Peyer's patch (tissue), 4 donors: ENCODE measurements around the gene C1GALT1C1L. TPM values are rescaled to one million over a fixed set of nuclear protein-coding genes. Genes with fewer than 3 reads are reported as not detected.
"Not testable (repeated sequence)": the region's sequence is repeated elsewhere in the genome, so short reads cannot be mapped to it uniquely, and the experiment has no call there.

ENCODE experiments used
- DNase-seq, 3 donors: peaks; one replicate each; pipeline ENCODE4 v3.0.0-alpha.2; 2017 to 2019
- H3K27ac ChIP-seq, 4 donors: fragments of 200-600 bp; sonication (generic); one replicate each; pipeline ENCODE4 v1.5.1; 2016 to 2019
- H3K27me3 ChIP-seq, 2 donors: fragments of 200-600 bp; sonication (generic); one replicate each; pipeline ENCODE4 v1.5.1; 2019
- H3K36me3 ChIP-seq, 3 donors: fragments of 200-600 bp; sonication (generic); one replicate each; pipeline ENCODE4 v1.5.1; 2016 to 2019
- H3K4me1 ChIP-seq, 4 donors: fragments of 200-600 bp; sonication (generic); one replicate each; pipeline ENCODE4 v1.5.1; 2016 to 2019
- H3K4me3 ChIP-seq, 4 donors: fragments of 200-600 bp; sonication (generic); 1 replicate in 3 of 4; 2 replicates in 1 of 4; pipeline ENCODE4 v1.5.1; 2016 to 2019; ENCODE audit warnings: mild to moderate bottlenecking in 1 of 4
- H3K9me3 ChIP-seq, 4 donors: fragments of 200-600 bp; sonication (generic); one replicate each; pipeline ENCODE4 v1.5.1; 2016 to 2019; ENCODE audit warnings: mild to moderate bottlenecking in 1 of 4
- POLR2A ChIP-seq, 2 donors: fragments of 450-650 bp; IDR thresholded peaks; one replicate each; pipeline ENCODE4 v1.5.1; 2017; ENCODE audit warnings: antibody characterized with exemption in 2 of 2, mild to moderate bottlenecking in 2 of 2, moderate library complexity in 2 of 2
- total RNA-seq, 4 donors: library from RNA; depleted of rRNA; stranded (reverse); fragments of >200 nt; gene quantifications; one replicate each; pipeline ENCODE4 v1.1.0, GENCODE V29; 2016
- TF ChIP-seq, protein P1 (sequence below), 6 experiments: fragments of 450-650 bp in 4 of 6; fragments of 200-600 bp in 2 of 6; sonication (generic) in 1 of 6; IDR thresholded peaks; one replicate each; pipeline ENCODE4 v1.5.1; 2017 to 2019; ENCODE audit warnings: antibody characterized with exemption in 6 of 6, mild to moderate bottlenecking in 3 of 6, moderate library complexity in 1 of 6

Gene C1GALT1C1L
- total RNA-seq, 4 donors from 2014 or later: not detected

DNA sequence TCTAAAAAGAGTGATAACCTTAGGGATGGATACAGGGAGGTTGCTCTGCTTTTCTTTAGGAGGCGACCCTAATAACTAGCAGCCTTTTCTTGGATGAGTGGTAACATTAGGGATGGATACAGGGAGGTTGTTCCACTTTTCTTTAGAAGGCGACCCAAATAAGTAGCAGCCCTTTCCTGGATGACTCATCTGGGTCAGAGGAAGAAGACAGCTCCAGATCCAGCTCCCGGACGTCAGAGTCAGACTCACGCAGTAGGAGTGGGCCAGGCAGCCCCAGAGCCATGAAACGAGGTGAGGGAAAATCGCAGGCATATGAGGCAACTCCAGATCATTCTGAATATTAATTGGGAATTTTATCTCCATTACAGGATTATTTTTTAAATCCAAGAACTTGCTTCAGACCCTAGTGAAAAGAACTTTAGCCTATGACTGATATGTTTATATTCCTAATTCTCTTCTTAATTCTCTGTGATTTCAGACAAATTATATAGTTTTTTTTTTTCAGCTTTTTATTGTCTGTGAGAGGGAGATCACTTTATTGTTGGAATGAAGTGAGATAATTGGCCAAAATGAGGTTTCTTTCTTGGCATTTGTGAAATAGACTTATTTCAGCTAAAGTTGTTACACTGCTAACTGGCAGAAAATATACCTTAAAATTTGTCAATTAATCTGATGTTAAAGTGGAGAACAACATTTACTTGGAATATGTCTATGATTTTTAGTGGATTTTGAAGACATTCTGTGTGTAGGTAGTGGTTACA is 31.2 kb upstream of the C1GALT1C1L start:
- no peak for DNase-seq
- Histone ChIP-seq H3K9me3 (no peaks in the 10 kb centered on the region), H3K27me3 (no peaks in the 10 kb centered on the region), H3K27ac (no peak overlapping the region), H3K36me3 (no peaks in the 10 kb centered on the region), H3K4me1 (no peaks in the 10 kb centered on the region), H3K4me3 (no peak overlapping the region)
- TF ChIP-seq, protein P1, sequence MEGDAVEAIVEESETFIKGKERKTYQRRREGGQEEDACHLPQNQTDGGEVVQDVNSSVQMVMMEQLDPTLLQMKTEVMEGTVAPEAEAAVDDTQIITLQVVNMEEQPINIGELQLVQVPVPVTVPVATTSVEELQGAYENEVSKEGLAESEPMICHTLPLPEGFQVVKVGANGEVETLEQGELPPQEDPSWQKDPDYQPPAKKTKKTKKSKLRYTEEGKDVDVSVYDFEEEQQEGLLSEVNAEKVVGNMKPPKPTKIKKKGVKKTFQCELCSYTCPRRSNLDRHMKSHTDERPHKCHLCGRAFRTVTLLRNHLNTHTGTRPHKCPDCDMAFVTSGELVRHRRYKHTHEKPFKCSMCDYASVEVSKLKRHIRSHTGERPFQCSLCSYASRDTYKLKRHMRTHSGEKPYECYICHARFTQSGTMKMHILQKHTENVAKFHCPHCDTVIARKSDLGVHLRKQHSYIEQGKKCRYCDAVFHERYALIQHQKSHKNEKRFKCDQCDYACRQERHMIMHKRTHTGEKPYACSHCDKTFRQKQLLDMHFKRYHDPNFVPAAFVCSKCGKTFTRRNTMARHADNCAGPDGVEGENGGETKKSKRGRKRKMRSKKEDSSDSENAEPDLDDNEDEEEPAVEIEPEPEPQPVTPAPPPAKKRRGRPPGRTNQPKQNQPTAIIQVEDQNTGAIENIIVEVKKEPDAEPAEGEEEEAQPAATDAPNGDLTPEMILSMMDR (IDR thresholded peaks at IDR 0.05): no peak
- no peak for TF ChIP-seq POLR2A (IDR thresholded peaks at IDR 0.05)

DNA sequence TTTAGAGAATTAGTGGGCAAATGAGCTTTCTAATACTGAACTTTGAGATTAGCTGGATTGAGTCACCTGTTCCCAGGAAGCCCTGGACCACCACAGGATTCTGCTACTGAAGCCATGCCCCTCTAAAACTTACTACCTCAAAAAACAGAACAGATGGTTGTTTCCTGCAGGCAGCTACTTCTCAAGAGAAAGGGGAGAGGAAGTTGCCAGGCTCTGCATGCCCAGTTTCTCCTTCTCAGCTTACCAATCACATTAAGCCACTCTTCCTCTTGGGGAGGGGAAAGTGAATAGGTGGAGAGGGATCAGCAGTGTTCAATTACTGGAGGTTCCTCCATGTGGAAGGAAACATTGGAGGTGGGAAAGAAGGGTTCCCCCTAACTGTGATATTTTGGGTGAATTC is 24.9 kb upstream of the C1GALT1C1L start:
- no peak for DNase-seq
- Histone ChIP-seq H3K9me3 (no peaks in the 10 kb centered on the region), H3K36me3 (no peaks in the 10 kb centered on the region), H3K27ac (no peak overlapping the region), H3K27me3 (no peaks in the 10 kb centered on the region), H3K4me3 (no peak overlapping the region), H3K4me1 (no peaks in the 10 kb centered on the region)
- TF ChIP-seq POLR2A (IDR thresholded peaks at IDR 0.05): no peak
- TF ChIP-seq, protein P1 (IDR thresholded peaks at IDR 0.05): no peak

DNA sequence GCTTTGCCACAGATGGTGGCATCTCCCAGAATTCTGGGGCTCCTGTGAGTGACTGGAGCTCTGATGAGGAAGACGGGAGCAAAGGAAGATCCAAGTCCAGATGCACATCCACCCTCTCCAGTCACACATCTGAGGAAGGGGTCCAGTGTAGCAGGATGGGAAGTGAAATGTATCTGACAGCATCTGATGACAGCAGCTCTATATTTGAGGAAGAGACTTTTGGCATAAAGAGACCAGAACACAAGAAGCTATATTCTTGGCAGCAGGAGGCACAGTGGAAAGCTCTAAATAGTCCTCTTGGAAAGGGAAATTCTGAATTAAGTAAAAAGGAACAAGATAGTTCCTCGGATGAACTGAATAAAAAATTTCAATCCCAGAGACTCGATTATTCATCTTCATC is 23.5 kb upstream of the C1GALT1C1L start:
- H3K4me3 ChIP-seq: no peak overlapping the region
- H3K27me3 ChIP-seq: no peaks in the 10 kb centered on the region
- TF ChIP-seq POLR2A (IDR thresholded peaks at IDR 0.05): no peak
- TF ChIP-seq, protein P1 (IDR thresholded peaks at IDR 0.05): no peak
- no peak overlapping the region for H3K27ac ChIP-seq
- DNase-seq: no peak
- no peaks in the 10 kb centered on the region for H3K9me3 ChIP-seq
- no peaks in the 10 kb centered on the region for H3K4me1 ChIP-seq
- no peaks in the 10 kb centered on the region for H3K36me3 ChIP-seq

DNA sequence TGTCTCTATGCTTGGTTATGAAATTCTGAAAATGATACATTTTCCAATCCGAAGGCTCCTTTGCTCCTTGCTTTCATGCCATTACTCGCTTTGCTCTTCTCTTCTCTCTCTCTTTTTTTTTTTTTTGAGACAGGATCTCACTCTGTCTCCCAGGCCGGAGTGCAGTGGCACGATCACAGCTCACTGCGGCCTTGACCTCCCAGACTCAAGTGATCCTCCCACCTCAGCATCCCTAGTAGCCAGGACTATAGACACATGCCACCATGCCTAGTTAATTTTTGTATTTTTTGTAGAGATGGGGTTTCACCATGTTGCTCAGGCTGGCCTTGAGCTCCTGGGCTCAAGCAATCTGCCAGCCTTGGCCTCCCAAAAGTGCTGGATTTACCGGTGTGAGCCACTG is 21.9 kb upstream of the C1GALT1C1L start:
- not testable (repeated sequence) for H3K27ac ChIP-seq, H3K4me3 ChIP-seq, H3K4me1 ChIP-seq, H3K9me3 ChIP-seq, H3K36me3 ChIP-seq, H3K27me3 ChIP-seq, DNase-seq

- Histone ChIP-seq H3K36me3 (no peaks in the 10 kb centered on the region), H3K9me3 (no peaks in the 10 kb centered on the region), H3K4me3 (no peak overlapping the region), H3K4me1 (no peaks in the 10 kb centered on the region), H3K27me3 (no peaks in the 10 kb centered on the region), H3K27ac (no peak overlapping the region)
- no peak for DNase-seq
- TF ChIP-seq, protein P1 (IDR thresholded peaks at IDR 0.05): no peak
- TF ChIP-seq POLR2A (IDR thresholded peaks at IDR 0.05): no peak
These were observed 16.3 kb upstream of the C1GALT1C1L start for GRCh38 chr2:43692428-43692994.

DNA sequence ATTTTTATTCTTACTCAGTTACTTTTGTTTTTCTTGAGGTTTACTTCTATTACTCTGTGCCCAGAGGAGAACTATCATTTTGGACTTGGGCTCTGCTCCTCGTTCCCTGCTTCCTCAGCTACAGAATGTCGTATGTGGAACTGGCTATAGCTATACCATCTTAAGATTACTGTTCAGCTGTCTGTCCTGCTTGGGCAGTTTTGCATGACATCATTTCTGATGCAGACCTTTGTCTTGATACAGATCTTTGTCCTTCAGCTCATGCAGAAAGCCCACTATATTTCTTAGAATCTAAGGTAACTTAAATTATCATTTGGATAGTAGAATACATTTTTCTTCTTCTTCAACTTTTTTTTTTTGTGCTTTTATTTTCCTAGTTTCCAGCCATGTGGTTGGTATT is 13.8 kb upstream of the C1GALT1C1L start:
- TF ChIP-seq, protein P1 (IDR thresholded peaks at IDR 0.05): no peak
- TF ChIP-seq POLR2A (IDR thresholded peaks at IDR 0.05): no peak
- no peak for DNase-seq

More for the DNA sequence above, 13.8 kb upstream of the C1GALT1C1L start:
- Histone ChIP-seq H3K27me3 (no peaks in the 10 kb centered on the region), H3K9me3 (no peaks in the 10 kb centered on the region), H3K36me3 (no peaks in the 10 kb centered on the region), H3K27ac (no peak overlapping the region), H3K4me1 (no peaks in the 10 kb centered on the region), H3K4me3 (no peak overlapping the region)
